Astrocyte (in vitro differentiated cells and primary cell): ENCODE results near the gene CAMK2B. TPM values are rescaled to one million over a fixed set of nuclear protein-coding genes. Genes with fewer than 3 reads are reported as not detected.

Experiments used
- DNase-seq: peaks from one replicate; pipeline ENCODE4 v3.0.0-alpha.2; 2010; ENCODE audit warnings: low read depth
- FAIRE-seq: peaks from 2 replicates; lab custom pipeline; 2011; peaks lifted over from hg19 to GRCh38; lab: Jason Lieb, UNC
- H2AFZ ChIP-seq: 2 replicates; pipeline ENCODE4 v1.6.0; 2012; ENCODE audit warnings: low read depth, low read length, inconsistent platforms
- H3K27ac ChIP-seq: 2 replicates; pipeline ENCODE4 v1.5.1; 2011; ENCODE audit warnings: low read depth, low read length, inconsistent platforms
- H3K27me3 ChIP-seq: 2 replicates; pipeline ENCODE4 v1.6.0; 2011; ENCODE audit warnings: low read length, inconsistent platforms; ENCODE audit not compliant: insufficient read depth
- H3K36me3 ChIP-seq: 2 replicates; pipeline ENCODE4 v1.5.1; 2011; ENCODE audit warnings: low read length, inconsistent platforms; ENCODE audit not compliant: insufficient read depth
- H3K4me1 ChIP-seq: 2 replicates; pipeline ENCODE4 v1.5.1; 2011; ENCODE audit warnings: low read length, inconsistent platforms; ENCODE audit not compliant: insufficient read depth
- H3K4me2 ChIP-seq: 2 replicates; pipeline ENCODE4 v1.6.0; 2012; ENCODE audit warnings: low read length, inconsistent platforms
- H3K4me3 ChIP-seq: 2 replicates; pipeline ENCODE4 v1.5.1; 2011; ENCODE audit warnings: low read depth, mild to moderate bottlenecking, low read length, inconsistent platforms; ENCODE audit not compliant: insufficient read depth
- H3K79me2 ChIP-seq: 2 replicates; pipeline ENCODE4 v1.6.0; 2012; ENCODE audit warnings: mild to moderate bottlenecking, low read length, inconsistent platforms; ENCODE audit not compliant: insufficient read depth
- H3K9ac ChIP-seq: 2 replicates; pipeline ENCODE4 v1.6.0; 2012; ENCODE audit warnings: mild to moderate bottlenecking, low read length, inconsistent platforms
- H3K9me3 ChIP-seq: 2 replicates; pipeline ENCODE4 v1.5.1; 2012; ENCODE audit warnings: low read depth, mild to moderate bottlenecking, low read length, inconsistent platforms; ENCODE audit not compliant: insufficient read depth
- H4K20me1 ChIP-seq: 2 replicates; pipeline ENCODE4 v1.6.0; 2012; ENCODE audit warnings: low read length, inconsistent platforms; ENCODE audit not compliant: insufficient read depth
- H3K27ac Mint-ChIP-seq: one replicate; pipeline ENCODE4 v1.8.0; 2021; ENCODE audit warnings: mild to moderate bottlenecking, mixed read lengths; ENCODE audit not compliant: unreplicated experiment
- H3K27me3 Mint-ChIP-seq: one replicate; pipeline ENCODE4 v1.8.0; 2021; ENCODE audit warnings: low read depth, mixed read lengths; ENCODE audit not compliant: unreplicated experiment
- H3K36me3 Mint-ChIP-seq: one replicate; pipeline ENCODE4 v1.8.0; 2021; ENCODE audit warnings: low read depth, mixed read lengths; ENCODE audit not compliant: unreplicated experiment
- H3K4me1 Mint-ChIP-seq: one replicate; pipeline ENCODE4 v1.8.0; 2021; ENCODE audit warnings: low read depth, mixed read lengths; ENCODE audit not compliant: unreplicated experiment
- H3K4me3 Mint-ChIP-seq: one replicate; pipeline ENCODE4 v1.8.0; 2021; ENCODE audit warnings: mild to moderate bottlenecking, moderate library complexity, mixed read lengths; ENCODE audit not compliant: unreplicated experiment
- H3K9me3 Mint-ChIP-seq: one replicate; pipeline ENCODE4 v1.8.0; 2021; ENCODE audit warnings: mild to moderate bottlenecking, mixed read lengths; ENCODE audit not compliant: unreplicated experiment
- CTCF ChIP-seq: IDR thresholded peaks from 2 replicates; pipeline ENCODE4 v1.5.1; 2011; ENCODE audit warnings: low read depth, mild to moderate bottlenecking, inconsistent platforms, low read length, moderate library complexity; ENCODE audit not compliant: insufficient read depth
- EZH2 ChIP-seq: IDR thresholded peaks from 2 replicates; pipeline ENCODE4 v1.6.1; 2012; ENCODE audit warnings: mild to moderate bottlenecking, low read length, inconsistent platforms; ENCODE audit not compliant: insufficient read depth
- total RNA-seq: library from RNA; stranded (reverse); gene quantifications from 2 replicates; pipeline ENCODE4 v1.2.1, GENCODE V29; 2021

CAMK2B gene
- total RNA-seq, 1 donor from 2014 or later: 0.18 TPM

DNA sequence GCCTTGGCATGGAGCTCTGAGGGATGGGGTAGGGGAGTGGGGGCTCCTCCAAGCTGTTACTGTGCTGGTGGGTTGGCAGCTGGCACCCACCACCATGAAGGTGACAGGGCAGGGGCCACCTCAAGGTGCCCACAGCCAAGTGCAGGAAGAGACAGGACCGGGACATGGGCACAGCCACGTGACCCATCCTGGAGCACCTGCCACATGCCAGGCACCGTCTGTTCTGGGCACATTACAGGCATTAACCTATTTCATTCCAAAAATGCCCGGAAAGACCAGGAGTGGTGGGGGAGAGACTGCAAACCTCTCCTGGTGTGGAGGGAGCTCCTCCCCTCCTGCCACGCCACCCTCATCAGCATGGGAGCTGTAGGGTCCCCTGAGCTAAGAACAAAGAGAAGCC lies 56.7 kb downstream of the CAMK2B start:
- Mint-ChIP-seq H3K27me3 (peaks cover 55% of the 10 kb centered on the region), H3K4me3 (peak overlapping the region; percentile 66), H3K4me1 (peaks cover 1% of the 10 kb centered on the region), H3K36me3 (no peaks in the 10 kb centered on the region), H3K27ac (no peak overlapping the region), H3K9me3 (no peaks in the 10 kb centered on the region)
- no peaks in the 10 kb centered on the region for H4K20me1 ChIP-seq
- no peak overlapping the region for H3K4me2 ChIP-seq
- H3K4me3 ChIP-seq: no peak overlapping the region
- DNase-seq (no peak), FAIRE-seq (no peak)
- H2AFZ ChIP-seq: no peak overlapping the region
- no peaks in the 10 kb centered on the region for H3K79me2 ChIP-seq
- H3K9ac ChIP-seq: no peak overlapping the region
- no peak overlapping the region for H3K27ac ChIP-seq
- H3K27me3 ChIP-seq: peaks cover 38% of the 10 kb centered on the region
- H3K4me1 ChIP-seq: no peaks in the 10 kb centered on the region
- TF ChIP-seq CTCF: no peak
- no peak for TF ChIP-seq EZH2
- no peaks in the 10 kb centered on the region for H3K9me3 ChIP-seq
- no peaks in the 10 kb centered on the region for H3K36me3 ChIP-seq

GRCh38 chr7:44267719-44268421 lies 57.5 kb downstream of the CAMK2B start:
- Mint-ChIP-seq H3K36me3 (no peaks in the 10 kb centered on the region), H3K4me3 (no peak overlapping the region), H3K9me3 (no peaks in the 10 kb centered on the region), H3K4me1 (peaks cover 1% of the 10 kb centered on the region), H3K27me3 (peaks cover 50% of the 10 kb centered on the region), H3K27ac (no peak overlapping the region)
- Histone ChIP-seq H3K9me3 (no peaks in the 10 kb centered on the region), H3K9ac (no peak overlapping the region), H2AFZ (no peak overlapping the region), H4K20me1 (no peaks in the 10 kb centered on the region), H3K4me3 (no peak overlapping the region), H3K27ac (no peak overlapping the region), H3K4me2 (no peak overlapping the region), H3K36me3 (no peaks in the 10 kb centered on the region), H3K4me1 (no peaks in the 10 kb centered on the region), H3K79me2 (no peaks in the 10 kb centered on the region), H3K27me3 (peaks cover 38% of the 10 kb centered on the region)
- no peak for FAIRE-seq
- no peak for DNase-seq
- TF ChIP-seq EZH2: no peak
- TF ChIP-seq CTCF: no peak

GRCh38 chr7:44267178-44267577 lies 58.2 kb downstream of the CAMK2B start:
- no peaks in the 10 kb centered on the region for H3K36me3 Mint-ChIP-seq
- Histone ChIP-seq H3K9ac (no peak overlapping the region), H3K27me3 (peaks cover 38% of the 10 kb centered on the region), H4K20me1 (no peaks in the 10 kb centered on the region), H3K36me3 (no peaks in the 10 kb centered on the region), H3K27ac (no peak overlapping the region), H3K4me2 (no peak overlapping the region), H3K79me2 (no peaks in the 10 kb centered on the region), H2AFZ (no peak overlapping the region), H3K4me3 (no peak overlapping the region), H3K9me3 (no peaks in the 10 kb centered on the region), H3K4me1 (no peaks in the 10 kb centered on the region)
- DNase-seq (no peak), FAIRE-seq (no peak)
- H3K4me1 Mint-ChIP-seq: peaks cover 1% of the 10 kb centered on the region
- no peak overlapping the region for H3K27ac Mint-ChIP-seq
- no peak for TF ChIP-seq EZH2
- no peak overlapping the region for H3K4me3 Mint-ChIP-seq
- no peaks in the 10 kb centered on the region for H3K9me3 Mint-ChIP-seq
- H3K27me3 Mint-ChIP-seq: peaks cover 53% of the 10 kb centered on the region
